Neural cell (in vitro differentiated cells): Measurements from ENCODE around the gene PRPSAP1. TPM values are rescaled to one million over a fixed set of nuclear protein-coding genes. Genes with fewer than 3 reads are reported as not detected.

Source experiments
- H2AFZ ChIP-seq: fragments of 200-600, 300-800 bp; sonication (generic), shearing (Covaris generic); 2 replicates; pipeline ENCODE4 v1.6.0; 2014; ENCODE audit warnings: low read depth, mild to moderate bottlenecking, antibody characterized with exemption, low read length, moderate library complexity
- H3F3A ChIP-seq: fragments of 200-600 bp; shearing (Covaris generic); 2 replicates; pipeline ENCODE4 v1.6.1; 2016; ENCODE audit warnings: mild to moderate bottlenecking, moderate library complexity, mixed read lengths, antibody characterized with exemption, low read length; ENCODE audit not compliant: insufficient read depth, poor library complexity, severe bottlenecking
- H3K27ac ChIP-seq: fragments of 200-600, 300-800 bp; sonication (generic), shearing (Covaris generic); 2 replicates; pipeline ENCODE4 v1.5.1; 2014; ENCODE audit warnings: mild to moderate bottlenecking, low read length, moderate library complexity
- H3K27me3 ChIP-seq: fragments of 300-800, 200-600 bp; sonication (generic), shearing (Covaris generic); 2 replicates; pipeline ENCODE4 v1.6.0; 2014; ENCODE audit warnings: mild to moderate bottlenecking, low read depth, low read length, moderate library complexity; ENCODE audit not compliant: insufficient read depth
- H3K36me3 ChIP-seq: fragments of 300-800, 200-600 bp; sonication (generic), shearing (Covaris generic); 2 replicates; pipeline ENCODE4 v1.5.1; 2014; ENCODE audit warnings: mild to moderate bottlenecking, antibody characterized with exemption, low read length, moderate library complexity; ENCODE audit not compliant: insufficient read depth
- H3K4me2 ChIP-seq: fragments of 300-800, 200-600 bp; sonication (generic), shearing (Covaris generic); 2 replicates; pipeline ENCODE4 v1.6.0; 2014; ENCODE audit warnings: mild to moderate bottlenecking, low read length
- H3K4me3 ChIP-seq: fragments of 300-800, 200-600 bp; sonication (generic), shearing (Covaris generic); 2 replicates; pipeline ENCODE4 v1.5.1; 2014; ENCODE audit warnings: mild to moderate bottlenecking, low read length, moderate library complexity
- H3K79me2 ChIP-seq: fragments of 200-600 bp; shearing (Covaris generic); replicated peaks from 2 replicates; pipeline ENCODE4 v1.6.0; 2014; ENCODE audit warnings: mild to moderate bottlenecking, low read length, moderate library complexity; ENCODE audit not compliant: insufficient read depth
- H3K9ac ChIP-seq: fragments of 300-800, 200-600 bp; sonication (generic), shearing (Covaris generic); 2 replicates; pipeline ENCODE4 v1.6.1; 2016; ENCODE audit warnings: mild to moderate bottlenecking, low read length, mixed read lengths
- H3K9me2 ChIP-seq: fragments of 200-600 bp; shearing (Covaris generic); 2 replicates; pipeline ENCODE4 v1.6.1; 2016; ENCODE audit warnings: mild to moderate bottlenecking, low read length, mixed read lengths; ENCODE audit not compliant: insufficient read depth
- H3K9me3 ChIP-seq: fragments of 200-600, 300-800 bp; sonication (generic), shearing (Covaris generic); 2 replicates; pipeline ENCODE4 v1.6.1; 2016; ENCODE audit warnings: mild to moderate bottlenecking, mixed run types, low read length, moderate library complexity, mixed read lengths
- H4K20me1 ChIP-seq: fragments of 200-600 bp; shearing (Covaris generic); 2 replicates; pipeline ENCODE4 v1.6.1; 2016; ENCODE audit warnings: mild to moderate bottlenecking, mixed run types; ENCODE audit not compliant: insufficient read depth
- EP300 ChIP-seq: fragments of 450-650 bp; conservative IDR thresholded peaks from 2 replicates; pipeline ENCODE4 v1.6.1; 2014; ENCODE audit warnings: antibody characterized with exemption, mild to moderate bottlenecking, moderate library complexity; ENCODE audit not compliant: poor library complexity, severe bottlenecking
- EZH2 ChIP-seq: fragments of 200-600, 300-800 bp; shearing (Covaris generic), sonication (generic); IDR thresholded peaks from 2 replicates; pipeline ENCODE4 v1.6.1; 2014; ENCODE audit warnings: antibody characterized with exemption, low read length, borderline replicate concordance, mild to moderate bottlenecking; ENCODE audit not compliant: insufficient read depth, poor library complexity, severe bottlenecking
- MXI1 ChIP-seq: fragments of 450-650 bp; conservative IDR thresholded peaks from 2 replicates; pipeline ENCODE4 v1.6.1; 2014; ENCODE audit warnings: antibody characterized with exemption, mild to moderate bottlenecking; ENCODE audit not compliant: poor library complexity, severe bottlenecking
- POLR2AphosphoS5 ChIP-seq: IDR thresholded peaks from 2 replicates; pipeline ENCODE4 v1.6.1; 2012
- RAD21 ChIP-seq: fragments of 450-650 bp; conservative IDR thresholded peaks from 2 replicates; pipeline ENCODE4 v1.6.1; 2014; ENCODE audit warnings: antibody characterized with exemption, mild to moderate bottlenecking, moderate library complexity
- REST ChIP-seq: IDR thresholded peaks from 2 replicates; pipeline ENCODE4 v1.6.1; 2012; ENCODE audit warnings: borderline replicate concordance
- SMC3 ChIP-seq: fragments of 450-650 bp; conservative IDR thresholded peaks from 2 replicates; pipeline ENCODE4 v1.6.1; 2014; ENCODE audit warnings: antibody characterized with exemption, mild to moderate bottlenecking, moderate library complexity; ENCODE audit not compliant: poor library complexity
- TAF1 ChIP-seq: IDR thresholded peaks from 2 replicates; pipeline ENCODE4 v1.6.1; 2012; ENCODE audit warnings: low read depth
- polyA plus RNA-seq: library from polyadenylated mRNA; depleted of rRNA; stranded (reverse); fragments of >200 nt; gene quantifications from 2 replicates; pipeline ENCODE4 v1.2.3, GENCODE V29; 2014
- TF ChIP-seq, protein P1 (sequence below): fragments of 450-650 bp; IDR thresholded peaks from 2 replicates; pipeline ENCODE4 v1.5.1; 2014; ENCODE audit warnings: antibody characterized with exemption, mild to moderate bottlenecking, moderate library complexity; ENCODE audit not compliant: poor library complexity, severe bottlenecking

The PRPSAP1 gene
- polyA plus RNA-seq, 1 donor from 2014 or later = 73.8 TPM

GRCh38 chr17:76271669-76272540 is 81.8 kb downstream of the PRPSAP1 start:
- no peak overlapping the region for H3K27ac ChIP-seq

GRCh38 chr17:76270770-76271668 is 82.7 kb downstream of the PRPSAP1 start:
- no peaks in the 10 kb centered on the region for H3K27me3 ChIP-seq
- H3K79me2 ChIP-seq = peaks cover 22% of the 10 kb centered on the region
- no peaks in the 10 kb centered on the region for H4K20me1 ChIP-seq
- no peaks in the 10 kb centered on the region for H3K36me3 ChIP-seq
- H3K27ac ChIP-seq = no peak overlapping the region
- H2AFZ ChIP-seq = no peak overlapping the region
- no peaks in the 10 kb centered on the region for H3K9me3 ChIP-seq
- H3K9me2 ChIP-seq = no peaks in the 10 kb centered on the region
- H3K4me3 ChIP-seq = no peak overlapping the region
- no peak overlapping the region for H3K9ac ChIP-seq
- no peak overlapping the region for H3K4me2 ChIP-seq
- TF ChIP-seq MXI1 = no peak
- no peak for TF ChIP-seq TAF1
- no peak for TF ChIP-seq EZH2
- TF ChIP-seq SMC3 = no peak
- no peak for TF ChIP-seq REST
- no peak for TF ChIP-seq RAD21
- TF ChIP-seq EP300 = no peak
- TF ChIP-seq, protein P1, sequence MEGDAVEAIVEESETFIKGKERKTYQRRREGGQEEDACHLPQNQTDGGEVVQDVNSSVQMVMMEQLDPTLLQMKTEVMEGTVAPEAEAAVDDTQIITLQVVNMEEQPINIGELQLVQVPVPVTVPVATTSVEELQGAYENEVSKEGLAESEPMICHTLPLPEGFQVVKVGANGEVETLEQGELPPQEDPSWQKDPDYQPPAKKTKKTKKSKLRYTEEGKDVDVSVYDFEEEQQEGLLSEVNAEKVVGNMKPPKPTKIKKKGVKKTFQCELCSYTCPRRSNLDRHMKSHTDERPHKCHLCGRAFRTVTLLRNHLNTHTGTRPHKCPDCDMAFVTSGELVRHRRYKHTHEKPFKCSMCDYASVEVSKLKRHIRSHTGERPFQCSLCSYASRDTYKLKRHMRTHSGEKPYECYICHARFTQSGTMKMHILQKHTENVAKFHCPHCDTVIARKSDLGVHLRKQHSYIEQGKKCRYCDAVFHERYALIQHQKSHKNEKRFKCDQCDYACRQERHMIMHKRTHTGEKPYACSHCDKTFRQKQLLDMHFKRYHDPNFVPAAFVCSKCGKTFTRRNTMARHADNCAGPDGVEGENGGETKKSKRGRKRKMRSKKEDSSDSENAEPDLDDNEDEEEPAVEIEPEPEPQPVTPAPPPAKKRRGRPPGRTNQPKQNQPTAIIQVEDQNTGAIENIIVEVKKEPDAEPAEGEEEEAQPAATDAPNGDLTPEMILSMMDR = no peak
- TF ChIP-seq POLR2AphosphoS5 = no peak
- H3F3A ChIP-seq = no peaks in the 10 kb centered on the region

More at GRCh38 chr17:76271669-76272540, 81.8 kb downstream of the PRPSAP1 start:
- Histone ChIP-seq H3K9ac (no peak overlapping the region), H3K4me2 (no peak overlapping the region), H3K79me2 (peaks cover 14% of the 10 kb centered on the region), H2AFZ (no peak overlapping the region), H3K27me3 (no peaks in the 10 kb centered on the region), H3K36me3 (no peaks in the 10 kb centered on the region), H3K9me3 (no peaks in the 10 kb centered on the region), H4K20me1 (no peaks in the 10 kb centered on the region), H3K4me3 (no peak overlapping the region), H3K9me2 (no peaks in the 10 kb centered on the region), H3F3A (no peaks in the 10 kb centered on the region)
- TF ChIP-seq MXI1 (no peak), POLR2AphosphoS5 (peak; percentile 30)
